GM18526 (cell line): Measurements from ENCODE around the gene TMED5.

ENCODE experiments used
- POLR2A ChIP-seq: IDR thresholded peaks from 3 replicates; pipeline ENCODE4 v1.6.1; 2011; ENCODE audit not compliant: insufficient read length; ENCODE audit errors: extremely low read depth

TMED5 gene

GRCh38 chr1:93180723-93181613 lies 755 bp upstream of the TMED5 start, which contains the start of gene CCDC18:
TSS of gene CCDC18 (plus strand) at chr1:93180724. CDS start at chr1:93183362, 2,638 bp downstream.
- peak; percentile 53 for TF ChIP-seq POLR2A

GRCh38 chr1:93178418-93178817 lies 1.8 kb downstream of the TMED5 start:
- no peak for TF ChIP-seq POLR2A

- no peak for TF ChIP-seq POLR2A
Observed at GRCh38 chr1:93177991-93178390, 2.2 kb downstream of the TMED5 start.

- TF ChIP-seq POLR2A, result no peak
Observed at GRCh38 chr1:93172778-93173177, 7.4 kb downstream of the TMED5 start.

GRCh38 chr1:93171549-93172034 lies 8.6 kb downstream of the TMED5 start:
- no peak for TF ChIP-seq POLR2A

DNA sequence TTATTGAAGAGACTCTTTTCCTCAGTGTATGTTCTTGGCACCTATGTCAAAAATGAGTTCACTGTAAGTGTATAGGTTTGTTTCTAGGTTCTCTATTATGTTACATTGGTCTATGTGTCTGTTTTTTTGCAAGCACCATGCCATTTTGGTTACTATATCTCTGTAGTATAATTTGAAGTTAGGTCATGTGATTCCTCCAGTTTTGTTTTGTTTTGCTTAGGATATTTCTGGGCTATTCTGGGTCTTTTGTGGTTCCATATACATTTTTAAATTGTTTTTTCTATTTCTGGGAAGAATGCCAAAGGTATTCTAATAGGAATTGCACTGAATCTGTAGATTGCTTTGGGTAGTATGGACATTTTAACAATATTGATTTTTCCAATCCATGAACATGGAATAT lies 13.2 kb downstream of the TMED5 start:
- no peak for TF ChIP-seq POLR2A

DNA sequence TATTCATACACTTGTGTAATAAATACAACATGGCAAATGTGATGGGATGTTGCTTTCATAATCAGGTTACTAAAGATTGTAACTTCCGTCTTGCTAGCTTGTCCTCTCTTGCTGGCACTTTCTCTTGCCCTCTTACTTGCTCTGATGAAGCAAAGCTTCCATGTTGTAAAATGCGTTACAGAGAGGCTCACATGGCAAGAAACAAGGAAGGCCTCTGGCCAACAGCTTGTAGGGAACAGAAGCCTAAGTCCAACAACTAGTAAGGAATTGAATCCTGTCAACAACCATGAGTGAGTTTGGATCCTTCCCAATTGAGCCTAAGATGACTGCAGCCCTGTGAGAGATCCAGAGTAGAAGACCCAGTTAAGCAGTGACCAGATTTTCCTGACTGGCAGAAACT lies 15.4 kb downstream of the TMED5 start:
- no peak for TF ChIP-seq POLR2A

- TF ChIP-seq POLR2A, result no peak
Observed at GRCh38 chr1:93159337-93159736, 20.9 kb downstream of the TMED5 start.

DNA sequence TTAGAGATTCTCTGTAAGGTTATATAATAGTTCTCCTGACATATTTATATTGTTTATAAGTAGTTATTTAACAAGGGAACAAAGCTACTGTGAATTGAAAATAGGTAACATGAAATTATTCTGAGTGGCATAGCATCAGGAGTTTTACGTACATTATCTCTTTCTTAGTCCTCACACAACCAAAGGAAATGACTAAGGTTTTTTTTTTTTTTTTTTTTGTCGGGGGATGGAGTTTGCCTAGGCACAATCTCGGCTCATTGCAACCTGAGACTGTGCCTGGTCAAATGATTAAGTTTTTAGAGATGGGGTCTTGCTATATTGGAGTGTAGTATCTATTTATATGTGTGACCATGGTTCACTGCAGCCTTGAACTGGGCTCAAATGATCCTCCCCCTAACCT lies 24.9 kb downstream of the TMED5 start:
- TF ChIP-seq POLR2A, result no peak

GRCh38 chr1:93154898-93155297 lies 25.3 kb downstream of the TMED5 start:
- no peak for TF ChIP-seq POLR2A

DNA sequence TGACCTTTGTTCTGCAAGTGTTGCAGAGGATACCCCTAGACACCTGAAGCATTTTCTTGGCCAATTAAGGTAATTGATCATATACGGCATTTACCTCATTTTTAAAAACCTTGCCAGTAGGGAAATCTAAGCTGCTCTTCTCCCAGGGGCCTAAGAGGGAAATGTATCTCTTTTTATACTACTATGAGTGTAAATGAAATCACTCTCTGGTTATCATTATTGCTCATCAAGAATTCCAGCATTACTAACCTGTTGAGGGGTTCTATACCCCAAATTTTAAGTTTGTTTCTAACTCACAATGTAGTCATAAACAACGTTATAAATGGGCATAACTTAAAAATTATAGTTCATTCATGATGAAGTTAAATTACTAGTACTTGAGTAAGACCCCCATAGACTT lies 27.4 kb downstream of the TMED5 start:
- no peak for TF ChIP-seq POLR2A

DNA sequence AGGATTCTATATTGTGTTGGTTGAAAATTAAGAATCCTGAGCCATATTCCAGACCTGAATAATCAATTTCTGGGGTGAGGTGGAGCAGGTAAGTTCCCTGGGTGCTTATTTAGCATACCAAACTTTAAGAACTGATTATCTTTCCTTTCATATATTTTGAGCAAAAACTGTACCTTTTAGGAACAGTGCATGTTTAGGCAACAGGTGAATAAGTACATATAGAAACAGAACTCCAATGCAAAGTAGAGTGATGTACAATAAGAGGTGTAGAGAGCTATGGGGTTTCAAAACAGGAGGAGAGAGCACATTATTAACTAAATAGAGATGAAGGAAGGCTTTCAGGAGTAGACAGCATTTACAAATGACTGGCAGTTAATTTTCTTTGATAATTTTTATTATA lies 28.7 kb downstream of the TMED5 start:
- TF ChIP-seq POLR2A, result no peak

DNA sequence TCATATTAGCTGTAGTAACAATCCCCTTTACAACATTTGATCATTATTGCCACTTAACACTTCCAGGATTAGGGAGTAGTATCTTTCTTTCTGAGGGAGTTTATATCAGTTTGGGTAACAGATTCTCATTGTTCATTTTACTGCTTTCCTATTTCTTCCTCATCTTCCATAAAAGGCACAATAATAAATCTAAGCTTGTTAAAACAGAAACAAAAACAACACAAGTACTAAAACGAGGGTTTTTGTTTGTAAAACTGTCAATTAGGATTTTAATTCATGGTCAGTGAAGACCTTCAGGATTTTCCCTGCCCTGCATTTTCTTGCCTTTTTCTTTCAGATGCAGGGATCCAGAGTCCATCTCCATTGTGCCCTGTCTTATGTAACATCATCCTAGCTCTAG lies 29.5 kb downstream of the TMED5 start:
- no peak for TF ChIP-seq POLR2A

GRCh38 chr1:93148001-93148400 lies 32.2 kb downstream of the TMED5 start:
- no peak for TF ChIP-seq POLR2A

GRCh38 chr1:93143769-93144168 lies 36.4 kb downstream of the TMED5 start:
- no peak for TF ChIP-seq POLR2A

- no peak for TF ChIP-seq POLR2A
Observed at GRCh38 chr1:93143136-93143535, 37.1 kb downstream of the TMED5 start.

GRCh38 chr1:93142161-93142560 lies 38.1 kb downstream of the TMED5 start:
- TF ChIP-seq POLR2A, result no peak

DNA sequence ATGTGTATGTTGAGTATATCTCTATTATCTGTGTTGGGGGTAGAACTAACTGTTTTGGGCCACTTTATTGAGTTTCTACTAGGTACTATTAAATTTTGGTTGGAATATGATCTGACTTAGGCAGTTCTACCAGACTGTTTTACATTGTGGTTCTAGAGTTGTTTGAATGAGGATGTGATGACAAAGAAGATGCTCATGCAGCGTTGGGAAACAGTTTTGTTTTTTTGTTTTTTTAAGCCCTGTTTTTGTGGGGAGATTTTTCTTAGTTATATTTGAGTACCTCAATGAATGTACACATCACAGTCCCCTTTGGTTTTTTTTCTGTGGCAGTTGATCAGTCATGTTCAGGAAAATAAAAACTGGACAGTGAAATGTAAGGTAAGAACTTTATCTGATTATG lies 40.1 kb downstream of the TMED5 start:
- no peak for TF ChIP-seq POLR2A
